GM10248 (cell line): ENCODE measurements around the gene BCO2.

Source experiments
- CTCF ChIA-PET: fragments of 300-600 bp; sonication (Branson Sonifier 250); formaldehyde crosslinking; extraction: SDS; loops from one replicate; lab custom pipeline; 2021; ENCODE audit warnings: antibody characterized with exemption; lab: Yijun Ruan, JAX
- POLR2A ChIA-PET: fragments of 350-650 bp; sonication (Branson Sonifier 250); formaldehyde crosslinking; extraction: SDS; loops from one replicate; lab custom pipeline; 2020; ENCODE audit warnings: antibody characterized with exemption; lab: Yijun Ruan, JAX
- DNase-seq: peaks from one replicate; pipeline ENCODE4 v3.0.0; 2012; ENCODE audit errors: extremely low spot score
- CTCF ChIP-seq: IDR thresholded peaks from 2 replicates; pipeline ENCODE4 v1.5.1; 2012; ENCODE audit warnings: mild to moderate bottlenecking, low read depth; ENCODE audit errors: extremely low read depth, missing control alignments, control extremely low read depth

Gene BCO2

GRCh38 chr11:112229746-112230433, 54.6 kb downstream of the BCO2 start:
- ChIA-PET POLR2A (no interaction called here), CTCF (interaction anchor here (0.6 to 4.9 kb wide), 3 partner anchors 11 to 132 kb away, joined by 3 to 29 read pairs (median 3); no protein-coding TSS in a partner anchor)
- DNase-seq = no peak
- no peak for TF ChIP-seq CTCF

GRCh38 chr11:112231952-112232351, 56.6 kb downstream of the BCO2 start:
- ChIA-PET CTCF (interaction anchor here (1.0 to 4.9 kb wide), 4 partner anchors 12 to 49 kb away, joined by 3 to 29 read pairs (median 6); no protein-coding TSS in a partner anchor), POLR2A (no interaction called here)
- no peak for TF ChIP-seq CTCF

GRCh38 chr11:112235750-112236390, 60.6 kb downstream of the BCO2 start:
- DNase-seq = no peak
- POLR2A ChIA-PET = no interaction called here
- TF ChIP-seq CTCF = no peak
- CTCF ChIA-PET = interaction anchor here (1.2 to 2.2 kb wide), 4 partner anchors 14 to 46 kb away, joined by 4 to 6 read pairs (median 4); no protein-coding TSS in a partner anchor

More at GRCh38 chr11:112231952-112232351, 56.6 kb downstream of the BCO2 start:
- DNase-seq = no peak

- POLR2A ChIA-PET = no interaction called here
These were observed 62.1 kb downstream of the BCO2 start for GRCh38 chr11:112237451-112237850.

GRCh38 chr11:112238041-112238440, 62.7 kb downstream of the BCO2 start:
- no peak for TF ChIP-seq CTCF
- ChIA-PET CTCF (interaction anchor here (1.2 to 2.2 kb wide), 3 partner anchors 18 to 44 kb away, joined by 4 read pairs; no protein-coding TSS in a partner anchor), POLR2A (no interaction called here)
- no peak for DNase-seq

More at GRCh38 chr11:112237451-112237850, 62.1 kb downstream of the BCO2 start:
- CTCF ChIA-PET = interaction anchor here (1.2 to 2.2 kb wide), 4 partner anchors 16 to 44 kb away, joined by 4 to 6 read pairs (median 4); no protein-coding TSS in a partner anchor
- DNase-seq = no peak
- no peak for TF ChIP-seq CTCF

GRCh38 chr11:112241486-112241885, 66.2 kb downstream of the BCO2 start:
- no peak for TF ChIP-seq CTCF
- ChIA-PET POLR2A (interaction anchor here (1.1 kb wide), 1 partner anchor 11 kb away, joined by 3 read pairs; no protein-coding TSS in a partner anchor), CTCF (interaction anchor here (1.2 to 2.6 kb wide), 3 partner anchors 20 to 39 kb away, joined by 3 to 12 read pairs (median 4); no protein-coding TSS in a partner anchor)
- DNase-seq = no peak
